Activated T-helper 2 cell treated with anti-CD3 and anti-CD28 coated beads, Interferon-gamma antibody, Interleukin-2, Interleukin-4, amounts not matched to agents 10 μg/mL and 5 μg/mL and 100 μg/mL, durations not matched to agents 14 hours and 24 hours and 36 hours (primary cell): ENCODE results near the gene DLG1. TPM values are rescaled to one million over a fixed set of nuclear protein-coding genes. Genes with fewer than 3 reads are reported as not detected.

Source experiments
- DNase-seq: peaks from one replicate; pipeline ENCODE4 v3.0.0; 2021; ENCODE audit warnings: low spot score
- H3K27ac Mint-ChIP-seq: one replicate; pipeline ENCODE4 v1.8.0; 2021; ENCODE audit warnings: mixed read lengths
- H3K27me3 Mint-ChIP-seq: one replicate; pipeline ENCODE4 v1.8.0; 2021; ENCODE audit warnings: low read depth, mixed read lengths
- H3K36me3 Mint-ChIP-seq: one replicate; pipeline ENCODE4 v1.8.0; 2021; ENCODE audit warnings: low read depth, mixed read lengths
- H3K4me1 Mint-ChIP-seq: one replicate; pipeline ENCODE4 v1.8.0; 2021; ENCODE audit warnings: low read depth, mixed read lengths
- H3K4me3 Mint-ChIP-seq: one replicate; pipeline ENCODE4 v1.8.0; 2021; ENCODE audit warnings: low read depth, mild to moderate bottlenecking, moderate library complexity, mixed read lengths
- H3K9me3 Mint-ChIP-seq: one replicate; pipeline ENCODE4 v1.8.0; 2021; ENCODE audit warnings: mixed read lengths
- intact Hi-C: fragments of 100-400 bp; cut with micrococcal nuclease; formaldehyde crosslinking; loops from one replicate; pipeline ENCODE4 v1.15.1; 2023
- total RNA-seq: library from RNA; stranded (reverse); gene quantifications from 2 replicates; pipeline ENCODE4 v1.2.3, GENCODE V29; 2022

DLG1 gene
- total RNA-seq, 1 donor from 2014 or later, result 77.5 TPM

- no peak for DNase-seq
- no peak overlapping the region for H3K4me3 Mint-ChIP-seq
- H3K4me1 Mint-ChIP-seq, result peaks cover 15% of the 10 kb centered on the region
- H3K36me3 Mint-ChIP-seq, result peaks cover 18% of the 10 kb centered on the region
- H3K27me3 Mint-ChIP-seq, result no peaks in the 10 kb centered on the region
- intact Hi-C loops, result no loop called here
- no peak overlapping the region for H3K27ac Mint-ChIP-seq
- no peaks in the 10 kb centered on the region for H3K9me3 Mint-ChIP-seq
Measured at GRCh38 chr3:197191897-197192296, 106.5 kb downstream of the DLG1 start.

GRCh38 chr3:197189623-197190022 lies 108.8 kb downstream of the DLG1 start:
- Mint-ChIP-seq H3K27ac (peak overlapping the region; percentile 71), H3K9me3 (no peaks in the 10 kb centered on the region), H3K4me1 (peaks cover 16% of the 10 kb centered on the region), H3K27me3 (no peaks in the 10 kb centered on the region), H3K4me3 (peak overlapping the region; percentile 43), H3K36me3 (peaks cover 9% of the 10 kb centered on the region)
- DNase-seq, result no peak
- intact Hi-C loops, result loop anchor here (5.0 kb wide), 1 partner anchor 352 kb away; no protein-coding TSS in a partner anchor

GRCh38 chr3:197188963-197189362 lies 109.4 kb downstream of the DLG1 start:
- Mint-ChIP-seq H3K36me3 (peaks cover 9% of the 10 kb centered on the region), H3K4me3 (no peak overlapping the region), H3K9me3 (no peaks in the 10 kb centered on the region), H3K27ac (no peak overlapping the region), H3K27me3 (no peaks in the 10 kb centered on the region), H3K4me1 (peaks cover 16% of the 10 kb centered on the region)
- DNase-seq, result no peak
- intact Hi-C loops, result loop anchor here (5.0 kb wide), 1 partner anchor 352 kb away; no protein-coding TSS in a partner anchor

GRCh38 chr3:197186887-197187588 lies 111.4 kb downstream of the DLG1 start:
- intact Hi-C loops, result loop anchor here (2.0 to 5.0 kb wide), 3 partner anchors 184 to 350 kb away; no protein-coding TSS in a partner anchor
- DNase-seq, result no peak
- no peak overlapping the region for H3K27ac Mint-ChIP-seq
- no peaks in the 10 kb centered on the region for H3K9me3 Mint-ChIP-seq
- H3K27me3 Mint-ChIP-seq, result no peaks in the 10 kb centered on the region
- H3K36me3 Mint-ChIP-seq, result peaks cover 5% of the 10 kb centered on the region
- no peak overlapping the region for H3K4me3 Mint-ChIP-seq
- peaks cover 16% of the 10 kb centered on the region for H3K4me1 Mint-ChIP-seq

GRCh38 chr3:197183582-197183981 lies 114.8 kb downstream of the DLG1 start:
- no peaks in the 10 kb centered on the region for H3K27me3 Mint-ChIP-seq
- no peak for DNase-seq
- no peaks in the 10 kb centered on the region for H3K36me3 Mint-ChIP-seq
- H3K27ac Mint-ChIP-seq, result no peak overlapping the region
- peaks cover 3% of the 10 kb centered on the region for H3K4me1 Mint-ChIP-seq
- H3K9me3 Mint-ChIP-seq, result no peaks in the 10 kb centered on the region
- H3K4me3 Mint-ChIP-seq, result no peak overlapping the region
- intact Hi-C loops, result no loop called here

GRCh38 chr3:197181741-197182140 lies 116.7 kb downstream of the DLG1 start:
- no peak overlapping the region for H3K27ac Mint-ChIP-seq
- intact Hi-C loops, result no loop called here
- H3K27me3 Mint-ChIP-seq, result no peaks in the 10 kb centered on the region

GRCh38 chr3:197178998-197179397 lies 119.4 kb downstream of the DLG1 start:
- DNase-seq, result no peak
- Mint-ChIP-seq H3K9me3 (no peaks in the 10 kb centered on the region), H3K4me3 (no peak overlapping the region), H3K27ac (no peak overlapping the region), H3K36me3 (peaks cover 5% of the 10 kb centered on the region), H3K27me3 (no peaks in the 10 kb centered on the region), H3K4me1 (peaks cover 7% of the 10 kb centered on the region)
- intact Hi-C loops, result no loop called here

More at GRCh38 chr3:197181741-197182140, 116.7 kb downstream of the DLG1 start:
- no peak for DNase-seq
- no peak overlapping the region for H3K4me3 Mint-ChIP-seq
- peaks cover 6% of the 10 kb centered on the region for H3K4me1 Mint-ChIP-seq
- H3K9me3 Mint-ChIP-seq, result no peaks in the 10 kb centered on the region
- peaks cover 5% of the 10 kb centered on the region for H3K36me3 Mint-ChIP-seq

GRCh38 chr3:197175503-197175902 lies 122.9 kb downstream of the DLG1 start:
- Mint-ChIP-seq H3K4me3 (no peak overlapping the region), H3K4me1 (peaks cover 12% of the 10 kb centered on the region), H3K27me3 (no peaks in the 10 kb centered on the region), H3K36me3 (peaks cover 5% of the 10 kb centered on the region), H3K9me3 (no peaks in the 10 kb centered on the region), H3K27ac (no peak overlapping the region)
- DNase-seq, result no peak
- intact Hi-C loops, result no loop called here

GRCh38 chr3:197174927-197175326 lies 123.5 kb downstream of the DLG1 start:
- no peak overlapping the region for H3K27ac Mint-ChIP-seq
- H3K27me3 Mint-ChIP-seq, result no peaks in the 10 kb centered on the region
- peaks cover 12% of the 10 kb centered on the region for H3K4me1 Mint-ChIP-seq
- H3K4me3 Mint-ChIP-seq, result no peak overlapping the region
- DNase-seq, result no peak
- intact Hi-C loops, result no loop called here
- peaks cover 5% of the 10 kb centered on the region for H3K36me3 Mint-ChIP-seq
- no peaks in the 10 kb centered on the region for H3K9me3 Mint-ChIP-seq

- Mint-ChIP-seq H3K4me3 (no peak overlapping the region), H3K36me3 (peaks cover 5% of the 10 kb centered on the region), H3K27ac (no peak overlapping the region), H3K4me1 (peaks cover 12% of the 10 kb centered on the region), H3K27me3 (no peaks in the 10 kb centered on the region), H3K9me3 (no peaks in the 10 kb centered on the region)
- no peak for DNase-seq
- intact Hi-C loops, result no loop called here
Measured at GRCh38 chr3:197173620-197174019, 124.8 kb downstream of the DLG1 start.

- Mint-ChIP-seq H3K36me3 (no peaks in the 10 kb centered on the region), H3K9me3 (no peaks in the 10 kb centered on the region), H3K27me3 (no peaks in the 10 kb centered on the region), H3K4me1 (peaks cover 8% of the 10 kb centered on the region), H3K27ac (no peak overlapping the region), H3K4me3 (no peak overlapping the region)
- intact Hi-C loops, result no loop called here
- no peak for DNase-seq
Measured at GRCh38 chr3:197171481-197172067, 126.8 kb downstream of the DLG1 start.

- H3K4me3 Mint-ChIP-seq, result no peak overlapping the region
- DNase-seq, result no peak
Measured at GRCh38 chr3:197169028-197169427, 129.4 kb downstream of the DLG1 start.

GRCh38 chr3:197168606-197169005 lies 129.8 kb downstream of the DLG1 start:
- H3K27ac Mint-ChIP-seq, result no peak overlapping the region
- no peaks in the 10 kb centered on the region for H3K27me3 Mint-ChIP-seq
- H3K4me3 Mint-ChIP-seq, result no peak overlapping the region
- peaks cover 9% of the 10 kb centered on the region for H3K4me1 Mint-ChIP-seq
- H3K9me3 Mint-ChIP-seq, result no peaks in the 10 kb centered on the region
- peaks cover 9% of the 10 kb centered on the region for H3K36me3 Mint-ChIP-seq
- intact Hi-C loops, result no loop called here
- no peak for DNase-seq

More at GRCh38 chr3:197169028-197169427, 129.4 kb downstream of the DLG1 start:
- Mint-ChIP-seq H3K9me3 (no peaks in the 10 kb centered on the region), H3K4me1 (peaks cover 9% of the 10 kb centered on the region), H3K27ac (no peak overlapping the region), H3K36me3 (peaks cover 9% of the 10 kb centered on the region), H3K27me3 (no peaks in the 10 kb centered on the region)
- intact Hi-C loops, result no loop called here
